T-helper 2 cell (primary cell): Measurements from ENCODE around the gene TCF4.
"Not testable (repeated sequence)": the region's sequence is repeated elsewhere in the genome, so short reads cannot be mapped to it uniquely, and the experiment has no call there.

ENCODE experiments used
- DNase-seq, 5 experiments: peaks; one replicate each; pipeline versions ENCODE4 v3.0.0 to v3.0.0-alpha.2; 2012 to 2022

Gene TCF4

GRCh38 chr18:55473058-55473457 is 114.9 kb downstream of the TCF4 start:
- DNase-seq = no peak

GRCh38 chr18:55470826-55471225 is 117.2 kb downstream of the TCF4 start:
- no peak for DNase-seq

- DNase-seq = not testable (repeated sequence)
These were observed 118.9 kb downstream of the TCF4 start for GRCh38 chr18:55469134-55469533.

- DNase-seq = no peak
These were observed 121.2 kb downstream of the TCF4 start for GRCh38 chr18:55466789-55467188.

- no peak for DNase-seq
These were observed 122.7 kb downstream of the TCF4 start for GRCh38 chr18:55465313-55465712.

- DNase-seq = no peak
These were observed 123.4 kb downstream of the TCF4 start for GRCh38 chr18:55464581-55464980.

- DNase-seq = no peak
These were observed 125.3 kb downstream of the TCF4 start for GRCh38 chr18:55462652-55463051.

- DNase-seq = no peak
These were observed 126.1 kb downstream of the TCF4 start for GRCh38 chr18:55461848-55462247.

GRCh38 chr18:55458456-55459203 is 129.4 kb downstream of the TCF4 start:
- DNase-seq = no peak

GRCh38 chr18:55457028-55457427 is 131.0 kb downstream of the TCF4 start:
- peak in 1 of 5 experiments; percentile 45 for DNase-seq

- DNase-seq = no peak
These were observed 132.1 kb downstream of the TCF4 start for GRCh38 chr18:55455938-55456337.

- no peak for DNase-seq
These were observed 134.8 kb downstream of the TCF4 start for GRCh38 chr18:55453186-55453585.

- no peak for DNase-seq
These were observed 135.8 kb downstream of the TCF4 start for GRCh38 chr18:55452123-55452611.

- no peak for DNase-seq
These were observed 138.4 kb downstream of the TCF4 start for GRCh38 chr18:55449412-55450140.

GRCh38 chr18:55448420-55448819 is 139.6 kb downstream of the TCF4 start:
- no peak for DNase-seq

- DNase-seq = no peak
These were observed 140.3 kb downstream of the TCF4 start for GRCh38 chr18:55447672-55448018.

- no peak for DNase-seq
These were observed 140.9 kb downstream of the TCF4 start for GRCh38 chr18:55446996-55447671.

- no peak for DNase-seq
These were observed 143.5 kb downstream of the TCF4 start for GRCh38 chr18:55444536-55444935.

- DNase-seq = no peak
These were observed 144.2 kb downstream of the TCF4 start for GRCh38 chr18:55443776-55444175.

- DNase-seq = no peak
These were observed 145.4 kb downstream of the TCF4 start for GRCh38 chr18:55442561-55442960.

GRCh38 chr18:55440988-55441387 is 147.0 kb downstream of the TCF4 start:
- no peak for DNase-seq

GRCh38 chr18:55439056-55439455 is 148.9 kb downstream of the TCF4 start:
- DNase-seq = no peak

- DNase-seq = no peak
These were observed 152.4 kb downstream of the TCF4 start for GRCh38 chr18:55435592-55435991.

GRCh38 chr18:55433648-55434047 is 154.3 kb downstream of the TCF4 start:
- no peak for DNase-seq
